Activated CD4-positive, alpha-beta T cell treated with anti-CD3 and anti-CD28 coated beads, Interleukin-2, amount 50 U/mL, for 16 hours (primary cell): ENCODE results near the gene MGRN1.
A peak's percentile ranks its signal among the peaks of the same experiment; 100 is the strongest.

Experiments used
- DNase-seq: peaks from one replicate; pipeline ENCODE4 v3.0.0-alpha.2; 2020

Gene MGRN1

GRCh38 chr16:4606354-4606753 is 18.3 kb upstream of the MGRN1 start:
- no peak for DNase-seq

GRCh38 chr16:4607841-4608703 is 16.6 kb upstream of the MGRN1 start:
- DNase-seq, result no peak

GRCh38 chr16:4608704-4608980 is 16.0 kb upstream of the MGRN1 start:
- DNase-seq, result no peak

GRCh38 chr16:4609200-4610010 is 15.2 kb upstream of the MGRN1 start:
- no peak for DNase-seq

DNA sequence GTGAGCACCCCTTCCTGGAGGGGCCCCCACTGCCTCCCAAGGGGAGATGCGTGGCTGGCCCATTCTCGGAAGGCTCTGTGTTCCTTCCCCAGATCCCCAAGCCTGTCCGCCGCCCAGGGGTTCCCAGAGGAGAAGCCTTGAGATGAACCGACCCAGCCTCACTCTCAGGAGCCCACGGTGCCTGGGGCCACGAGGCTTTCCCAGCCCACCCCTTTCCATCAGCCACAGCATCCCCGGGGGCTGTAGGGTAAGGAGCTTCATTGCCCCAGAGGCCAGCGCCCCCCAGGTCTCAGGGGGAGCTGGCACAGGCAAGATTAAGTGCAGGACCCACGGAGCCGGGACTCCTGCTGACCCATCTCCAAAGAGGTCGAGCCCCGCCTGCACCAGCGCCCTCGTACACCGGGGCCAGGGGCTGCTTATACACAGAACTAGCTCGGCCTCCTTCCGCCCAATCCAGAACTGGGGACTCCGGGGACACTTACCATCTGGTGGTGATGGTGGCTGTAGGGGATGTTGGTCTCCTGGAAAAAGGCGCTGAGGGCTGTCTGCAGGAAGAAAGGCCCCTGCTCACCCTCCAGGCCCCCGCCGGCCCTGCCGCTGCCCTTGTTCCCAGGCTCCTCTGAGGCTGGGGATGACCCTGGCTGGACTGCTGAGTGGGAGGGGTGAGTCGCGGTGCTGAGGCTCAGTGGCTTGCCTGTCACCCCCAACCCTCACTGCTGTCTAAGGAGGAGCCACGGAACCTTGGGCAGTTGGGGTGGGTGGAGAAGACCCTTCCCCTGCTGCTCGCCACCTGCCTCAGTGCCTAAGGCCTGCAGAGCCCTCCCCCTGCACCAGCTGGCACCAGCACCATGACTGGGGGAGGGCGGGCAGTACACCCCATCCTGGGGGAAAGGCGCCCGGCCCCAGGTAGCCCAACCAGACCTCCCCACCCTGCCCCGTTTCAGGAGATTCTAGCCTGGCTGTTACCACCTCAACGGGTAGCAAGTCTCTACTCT is 14.3 kb upstream of the MGRN1 start:
- DNase-seq, result no peak

GRCh38 chr16:4611337-4612021 is 13.1 kb upstream of the MGRN1 start:
- no peak for DNase-seq

DNA sequence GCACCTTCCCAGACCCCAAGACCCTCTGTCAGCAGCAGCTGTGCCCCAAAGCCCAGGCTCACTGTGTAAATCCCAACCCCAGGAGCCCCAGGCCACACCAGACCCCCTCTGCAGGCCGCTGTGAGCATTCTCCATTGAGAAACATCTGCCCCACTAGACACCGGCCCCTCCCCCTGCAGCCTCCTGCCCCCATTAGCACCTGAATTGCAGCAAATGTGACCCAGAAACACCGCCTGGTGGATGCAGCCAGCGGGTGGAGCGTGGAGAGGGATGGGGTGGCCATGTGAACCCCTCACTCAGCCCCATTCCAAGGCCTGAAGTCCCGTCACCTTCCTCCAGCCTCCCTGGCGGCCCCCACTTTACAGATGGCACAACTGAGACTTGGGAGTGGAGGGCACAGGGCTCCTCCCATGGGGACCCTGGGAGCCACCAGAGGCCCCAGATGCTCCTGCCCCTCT is 12.1 kb upstream of the MGRN1 start:
- DNase-seq, result no peak

DNA sequence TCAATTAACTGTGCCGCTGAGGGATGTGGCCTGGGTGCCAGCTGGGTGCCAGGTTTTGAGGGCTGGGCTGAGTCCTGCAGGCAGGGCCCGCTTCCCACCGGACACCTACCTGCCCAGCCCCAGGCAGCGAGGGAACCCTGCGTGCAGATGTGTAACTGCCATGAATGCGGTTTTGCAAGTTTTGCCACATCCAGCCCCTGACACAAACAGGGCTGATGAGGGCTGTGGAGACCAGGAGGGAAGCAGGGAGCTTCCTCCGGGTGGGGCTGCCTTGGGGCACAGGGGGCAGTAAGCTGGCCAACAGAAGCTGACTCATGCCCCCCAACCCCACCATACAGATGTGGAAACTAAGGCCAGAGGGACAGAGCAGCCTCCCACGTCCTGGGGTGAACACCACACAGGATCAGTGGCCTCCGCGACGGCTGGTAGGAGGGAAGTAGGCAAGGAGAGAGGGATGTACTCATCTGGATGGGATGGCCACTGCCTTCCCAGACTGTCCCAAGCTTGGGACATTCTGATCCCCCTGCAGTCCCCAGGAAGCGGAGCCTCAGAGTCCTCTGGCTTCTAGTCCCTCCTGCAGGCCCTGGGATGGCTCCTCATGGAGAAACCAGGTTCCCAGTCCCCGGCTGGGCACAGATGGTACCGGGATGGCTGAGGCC is 11.5 kb upstream of the MGRN1 start:
- no peak for DNase-seq

GRCh38 chr16:4613636-4614570 is 10.7 kb upstream of the MGRN1 start:
- peak; percentile 43 for DNase-seq

- peak; percentile 84 for DNase-seq
These were observed 9.8 kb upstream of the MGRN1 start, which contains the start of gene UBALD1 for GRCh38 chr16:4614571-4615383. Gene UBALD1, minus strand, starts transcription at chr16:4614888. Its CDS starts 91 bp downstream, at chr16:4614797.

DNA sequence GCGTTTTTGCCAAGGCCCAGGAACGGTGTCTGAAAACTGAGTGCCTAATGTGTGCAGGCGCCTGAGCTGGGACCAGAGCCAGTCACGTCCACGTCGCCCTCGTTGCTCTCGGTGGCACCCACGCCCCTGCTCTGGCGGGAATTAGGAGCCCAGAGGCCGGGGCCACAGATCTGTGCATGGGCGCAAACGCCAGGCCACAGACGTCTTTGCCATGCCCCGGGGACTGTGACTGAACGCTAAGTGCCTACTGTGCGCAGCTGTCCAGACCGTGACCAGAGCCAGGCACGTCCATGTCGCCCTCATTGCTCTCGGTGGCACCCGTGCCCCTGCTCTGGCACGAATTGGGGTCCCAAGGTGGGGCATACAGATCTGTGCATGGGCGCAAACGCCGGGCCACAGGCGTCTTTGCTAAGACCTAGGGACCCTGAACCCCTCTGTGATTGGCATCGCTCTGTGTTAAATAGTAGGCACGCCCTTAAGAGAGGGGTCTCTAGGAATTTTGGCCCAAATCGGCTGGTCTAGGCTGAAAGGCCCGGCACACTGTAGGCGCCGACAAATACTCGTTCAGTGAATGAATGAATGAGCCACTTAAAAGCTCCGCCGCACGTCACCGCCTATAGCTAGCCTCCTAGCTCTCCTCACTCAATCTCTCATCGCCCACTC is 9.1 kb upstream of the MGRN1 start:
- no peak for DNase-seq

GRCh38 chr16:4616047-4616811 is 8.4 kb upstream of the MGRN1 start:
- peak; percentile 100 for DNase-seq

GRCh38 chr16:4617880-4618279 is 6.7 kb upstream of the MGRN1 start:
- no peak for DNase-seq

GRCh38 chr16:4618645-4619418 is 5.8 kb upstream of the MGRN1 start:
- no peak for DNase-seq

DNA sequence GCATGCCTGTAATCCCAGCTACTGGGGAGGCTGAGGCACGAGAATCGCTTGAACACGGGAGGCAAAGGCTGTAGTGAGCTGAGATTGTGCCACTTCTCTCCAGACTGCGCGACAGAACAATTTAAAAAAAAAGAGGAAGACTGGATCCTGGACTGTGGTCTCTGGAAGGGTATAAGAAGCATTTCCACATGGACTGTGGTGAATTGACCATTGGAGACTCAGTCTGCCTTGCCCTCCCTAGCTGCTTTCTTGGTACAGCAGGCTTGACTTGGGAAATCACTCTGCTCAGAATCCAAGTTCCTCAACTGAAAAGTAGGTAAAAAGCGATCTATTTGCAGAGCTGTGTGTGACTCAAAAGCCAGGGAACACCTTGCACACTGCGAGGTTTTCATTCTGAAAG is 1.0 kb upstream of the MGRN1 start:
- no peak for DNase-seq

DNA sequence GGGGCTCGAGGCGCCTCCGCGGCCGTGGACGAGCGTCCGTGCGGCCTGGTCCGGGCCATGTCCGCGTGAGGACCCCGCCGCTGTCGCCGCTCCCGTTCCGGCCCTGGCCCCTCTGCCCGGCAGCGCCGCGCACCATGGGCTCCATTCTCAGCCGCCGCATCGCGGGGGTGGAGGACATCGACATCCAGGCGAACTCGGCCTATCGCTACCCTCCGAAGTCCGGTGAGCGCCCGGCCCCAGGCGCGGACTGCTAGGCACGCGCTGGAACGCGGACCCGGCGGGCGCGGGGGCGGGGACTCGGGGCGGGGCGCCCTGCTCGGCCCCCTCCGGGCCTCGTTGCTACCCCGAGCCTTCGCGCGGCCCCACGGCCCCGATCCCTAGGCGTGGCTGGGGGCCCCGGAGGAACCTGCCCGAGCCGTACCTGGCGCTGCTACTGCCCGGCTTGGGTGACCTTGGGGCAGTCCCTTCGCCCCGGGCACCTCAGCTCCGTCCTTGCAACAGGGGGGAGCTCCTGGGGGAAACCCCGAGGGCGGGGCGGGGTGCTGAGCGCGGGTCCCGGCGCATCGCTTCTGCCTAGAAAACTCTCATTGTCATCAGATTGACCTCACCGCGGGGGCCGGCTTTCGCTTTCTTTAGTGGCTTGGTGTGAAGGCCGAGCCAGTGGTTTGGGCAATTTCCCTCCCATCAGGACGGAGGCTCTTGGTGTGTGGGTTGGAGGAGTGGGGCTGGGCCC is 367 bp downstream of the MGRN1 start:
- peak; percentile 67 for DNase-seq
